Memory B cell (primary cell): ENCODE results near the gene NT5M.
"Not testable (repeated sequence)": the region's sequence is repeated elsewhere in the genome, so short reads cannot be mapped to it uniquely, and the experiment has no call there.

ENCODE experiments used
- ATAC-seq: fragments of 150-1000 bp; cut with Tn5 transposase; 2 replicates; pipeline ENCODE4 v1.10.0; 2021; ENCODE audit warnings: low read depth, mild to moderate bottlenecking, moderate library complexity
- DNase-seq, 2 donors: peaks; one replicate each; pipeline ENCODE4 v3.0.0; 2022; ENCODE audit warnings: low spot score in 2 of 2
- H3K27ac Mint-ChIP-seq: one replicate; pipeline ENCODE4 v1.8.0; 2022; ENCODE audit warnings: mild to moderate bottlenecking, moderate library complexity, mixed read lengths
- H3K27me3 Mint-ChIP-seq: one replicate; pipeline ENCODE4 v1.8.0; 2022; ENCODE audit warnings: mixed read lengths
- H3K36me3 Mint-ChIP-seq: one replicate; pipeline ENCODE4 v1.8.0; 2022; ENCODE audit warnings: mild to moderate bottlenecking, mixed read lengths
- H3K4me1 Mint-ChIP-seq: one replicate; pipeline ENCODE4 v1.8.0; 2022; ENCODE audit warnings: mixed read lengths
- H3K4me3 Mint-ChIP-seq: one replicate; pipeline ENCODE4 v1.8.0; 2022; ENCODE audit warnings: mild to moderate bottlenecking, moderate library complexity, mixed read lengths
- H3K9me3 Mint-ChIP-seq: one replicate; pipeline ENCODE4 v1.8.0; 2022; ENCODE audit warnings: mixed read lengths

Gene NT5M

GRCh38 chr17:17303010-17303846 is at the start of gene NT5M:
Gene NT5M (plus strand): TSS chr17:17303373. CDS start chr17:17303551, 178 bp downstream.
- H3K36me3 Mint-ChIP-seq, result no peaks in the 10 kb centered on the region
- no peaks in the 10 kb centered on the region for H3K9me3 Mint-ChIP-seq
- peak within 1 kb of the TSS; percentile 89 for H3K4me3 Mint-ChIP-seq
- DNase-seq (peak; percentile 33 to 57), ATAC-seq (peak; percentile 65)
- H3K4me1 Mint-ChIP-seq, result peaks cover 12% of the 10 kb centered on the region
- H3K27me3 Mint-ChIP-seq, result no peaks in the 10 kb centered on the region
- H3K27ac Mint-ChIP-seq, result peak within 1 kb of the TSS; percentile 28

- Mint-ChIP-seq H3K4me1 (no peaks in the 10 kb centered on the region), H3K9me3 (no peaks in the 10 kb centered on the region), H3K27me3 (no peaks in the 10 kb centered on the region), H3K36me3 (peaks cover 22% of the 10 kb centered on the region), H3K4me3 (no peak overlapping the region), H3K27ac (peak overlapping the region; percentile 8)
- no peak for DNase-seq
- no peak for ATAC-seq
Measured at GRCh38 chr17:17253406-17253805, 49.8 kb upstream of the NT5M start.

GRCh38 chr17:17254036-17254435 is 49.1 kb upstream of the NT5M start:
- Mint-ChIP-seq H3K4me3 (no peak overlapping the region), H3K36me3 (peaks cover 24% of the 10 kb centered on the region), H3K27me3 (no peaks in the 10 kb centered on the region), H3K27ac (no peak overlapping the region), H3K9me3 (no peaks in the 10 kb centered on the region), H3K4me1 (no peaks in the 10 kb centered on the region)
- DNase-seq, result no peak
- no peak for ATAC-seq

GRCh38 chr17:17255689-17256088 is 47.5 kb upstream of the NT5M start:
- not testable (repeated sequence) for ATAC-seq, H3K9me3 Mint-ChIP-seq, H3K27me3 Mint-ChIP-seq, DNase-seq, H3K4me3 Mint-ChIP-seq, H3K4me1 Mint-ChIP-seq, H3K27ac Mint-ChIP-seq
- H3K36me3 Mint-ChIP-seq, result peaks cover 31% of the 10 kb centered on the region

GRCh38 chr17:17256316-17256715 is 46.9 kb upstream of the NT5M start:
- no peak overlapping the region for H3K27ac Mint-ChIP-seq
- no peak overlapping the region for H3K4me3 Mint-ChIP-seq
- DNase-seq (no peak), ATAC-seq (no peak)
- H3K27me3 Mint-ChIP-seq, result no peaks in the 10 kb centered on the region
- no peaks in the 10 kb centered on the region for H3K4me1 Mint-ChIP-seq
- no peaks in the 10 kb centered on the region for H3K9me3 Mint-ChIP-seq
- peaks cover 34% of the 10 kb centered on the region for H3K36me3 Mint-ChIP-seq

GRCh38 chr17:17258011-17258410 is 45.2 kb upstream of the NT5M start:
- H3K9me3 Mint-ChIP-seq, result no peaks in the 10 kb centered on the region

GRCh38 chr17:17258998-17259397 is 44.2 kb upstream of the NT5M start:
- no peak overlapping the region for H3K27ac Mint-ChIP-seq
- ATAC-seq (no peak), DNase-seq (no peak)

More at GRCh38 chr17:17258011-17258410, 45.2 kb upstream of the NT5M start:
- H3K36me3 Mint-ChIP-seq, result peaks cover 34% of the 10 kb centered on the region
- no peaks in the 10 kb centered on the region for H3K27me3 Mint-ChIP-seq
- H3K27ac Mint-ChIP-seq, result no peak overlapping the region
- ATAC-seq (no peak), DNase-seq (no peak)
- no peak overlapping the region for H3K4me3 Mint-ChIP-seq
- H3K4me1 Mint-ChIP-seq, result no peaks in the 10 kb centered on the region

GRCh38 chr17:17264430-17264829 is 38.7 kb upstream of the NT5M start:
- DNase-seq (no peak), ATAC-seq (no peak)
- Mint-ChIP-seq H3K9me3 (no peaks in the 10 kb centered on the region), H3K4me1 (no peaks in the 10 kb centered on the region), H3K4me3 (no peak overlapping the region), H3K27me3 (no peaks in the 10 kb centered on the region), H3K27ac (no peak overlapping the region), H3K36me3 (peaks cover 18% of the 10 kb centered on the region)

More at GRCh38 chr17:17258998-17259397, 44.2 kb upstream of the NT5M start:
- Mint-ChIP-seq H3K9me3 (no peaks in the 10 kb centered on the region), H3K27me3 (no peaks in the 10 kb centered on the region), H3K4me1 (no peaks in the 10 kb centered on the region), H3K4me3 (no peak overlapping the region), H3K36me3 (peaks cover 32% of the 10 kb centered on the region)

GRCh38 chr17:17269926-17270773 is 33.0 kb upstream of the NT5M start:
- Mint-ChIP-seq H3K4me1 (peaks cover 2% of the 10 kb centered on the region), H3K9me3 (no peaks in the 10 kb centered on the region), H3K27ac (no peak overlapping the region), H3K4me3 (no peak overlapping the region), H3K27me3 (no peaks in the 10 kb centered on the region), H3K36me3 (peaks cover 11% of the 10 kb centered on the region)
- no peak for ATAC-seq
- no peak for DNase-seq

GRCh38 chr17:17275971-17276370 is 27.2 kb upstream of the NT5M start:
- H3K4me1 Mint-ChIP-seq, result peaks cover 12% of the 10 kb centered on the region
- ATAC-seq, result no peak
- no peak overlapping the region for H3K4me3 Mint-ChIP-seq

GRCh38 chr17:17277431-17277830 is 25.7 kb upstream of the NT5M start:
- H3K4me1 Mint-ChIP-seq, result peaks cover 20% of the 10 kb centered on the region
- H3K27ac Mint-ChIP-seq, result not testable (repeated sequence)

More at GRCh38 chr17:17275971-17276370, 27.2 kb upstream of the NT5M start:
- no peak for DNase-seq
- Mint-ChIP-seq H3K9me3 (no peaks in the 10 kb centered on the region), H3K36me3 (peaks cover 7% of the 10 kb centered on the region), H3K27me3 (no peaks in the 10 kb centered on the region), H3K27ac (no peak overlapping the region)

GRCh38 chr17:17279316-17279715 is 23.9 kb upstream of the NT5M start:
- no peaks in the 10 kb centered on the region for H3K9me3 Mint-ChIP-seq
- no peak overlapping the region for H3K27ac Mint-ChIP-seq
- no peaks in the 10 kb centered on the region for H3K27me3 Mint-ChIP-seq
- H3K4me3 Mint-ChIP-seq, result peak overlapping the region; percentile 95
- H3K36me3 Mint-ChIP-seq, result peaks cover 5% of the 10 kb centered on the region
- no peak for DNase-seq
- H3K4me1 Mint-ChIP-seq, result peaks cover 18% of the 10 kb centered on the region
- ATAC-seq, result no peak

More at GRCh38 chr17:17277431-17277830, 25.7 kb upstream of the NT5M start:
- not testable (repeated sequence) for H3K27me3 Mint-ChIP-seq, H3K4me3 Mint-ChIP-seq, ATAC-seq, H3K9me3 Mint-ChIP-seq, DNase-seq, H3K36me3 Mint-ChIP-seq

GRCh38 chr17:17280613-17281549 is 22.3 kb upstream of the NT5M start, which contains the start of gene COPS3:
Gene COPS3 (minus strand): TSS chr17:17281246. CDS start chr17:17281186, 60 bp downstream.
- Mint-ChIP-seq H3K4me1 (peaks cover 18% of the 10 kb centered on the region), H3K27me3 (no peaks in the 10 kb centered on the region), H3K4me3 (peak within 1 kb of the TSS; percentile 95), H3K9me3 (no peaks in the 10 kb centered on the region), H3K36me3 (peaks cover 5% of the 10 kb centered on the region), H3K27ac (peak within 1 kb of the TSS; percentile 99)
- ATAC-seq, result peak; percentile 87
- peak; percentile 94 to 96 for DNase-seq
